ENCODE results near the gene MLX.

The MLX gene

DNA sequence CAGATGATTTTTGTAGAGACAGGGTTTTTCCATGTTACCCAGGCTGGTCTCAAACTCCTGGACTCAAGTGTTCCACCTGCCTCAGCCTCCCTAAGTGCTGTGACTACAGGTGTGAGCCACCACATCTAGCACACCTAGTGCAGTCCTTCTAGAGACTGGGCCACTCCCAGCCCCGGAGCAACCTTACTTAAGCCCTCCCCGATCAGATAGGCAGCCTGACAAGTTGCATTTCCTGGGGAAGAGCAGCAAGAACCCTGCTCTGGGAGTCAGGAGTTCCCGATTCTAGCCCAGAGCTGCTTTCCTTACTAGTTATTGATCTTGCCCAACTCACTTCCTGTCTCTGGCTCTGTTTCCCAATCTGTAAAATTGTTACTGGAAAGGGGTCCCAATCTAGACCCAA, 37.8 kb upstream of the MLX start:
- TF ChIP-seq, protein P1, sequence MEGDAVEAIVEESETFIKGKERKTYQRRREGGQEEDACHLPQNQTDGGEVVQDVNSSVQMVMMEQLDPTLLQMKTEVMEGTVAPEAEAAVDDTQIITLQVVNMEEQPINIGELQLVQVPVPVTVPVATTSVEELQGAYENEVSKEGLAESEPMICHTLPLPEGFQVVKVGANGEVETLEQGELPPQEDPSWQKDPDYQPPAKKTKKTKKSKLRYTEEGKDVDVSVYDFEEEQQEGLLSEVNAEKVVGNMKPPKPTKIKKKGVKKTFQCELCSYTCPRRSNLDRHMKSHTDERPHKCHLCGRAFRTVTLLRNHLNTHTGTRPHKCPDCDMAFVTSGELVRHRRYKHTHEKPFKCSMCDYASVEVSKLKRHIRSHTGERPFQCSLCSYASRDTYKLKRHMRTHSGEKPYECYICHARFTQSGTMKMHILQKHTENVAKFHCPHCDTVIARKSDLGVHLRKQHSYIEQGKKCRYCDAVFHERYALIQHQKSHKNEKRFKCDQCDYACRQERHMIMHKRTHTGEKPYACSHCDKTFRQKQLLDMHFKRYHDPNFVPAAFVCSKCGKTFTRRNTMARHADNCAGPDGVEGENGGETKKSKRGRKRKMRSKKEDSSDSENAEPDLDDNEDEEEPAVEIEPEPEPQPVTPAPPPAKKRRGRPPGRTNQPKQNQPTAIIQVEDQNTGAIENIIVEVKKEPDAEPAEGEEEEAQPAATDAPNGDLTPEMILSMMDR (IDR thresholded peaks at IDR 0.05; ENCODE audit: low read depth, low read length) = no peak
- DNase-seq (ENCODE audit: extremely low read depth, low read depth) = no peak

DNA sequence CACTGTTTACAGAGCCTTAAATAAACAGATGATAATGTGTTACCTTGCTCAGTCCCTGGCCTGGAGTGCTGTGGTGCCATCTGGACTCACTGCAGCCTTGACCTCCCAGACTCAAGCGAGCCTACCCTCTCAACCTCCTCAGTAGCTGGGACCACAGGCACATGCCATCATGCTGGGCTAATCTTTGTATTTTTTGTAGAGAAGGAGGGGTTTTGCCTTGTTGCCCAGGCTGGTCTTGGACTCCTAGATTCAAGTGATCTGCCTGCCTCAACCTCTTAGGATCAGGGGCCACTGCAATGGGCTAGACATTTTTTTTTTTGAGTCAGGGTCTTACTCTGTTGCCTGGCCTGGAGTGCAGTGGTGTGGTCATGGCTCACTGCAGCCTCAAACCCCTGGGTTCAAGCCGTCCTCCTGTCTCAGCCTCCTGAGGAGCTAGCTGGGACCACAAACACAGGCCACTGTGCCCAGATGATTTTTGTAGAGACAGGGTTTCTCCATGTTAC, 35.9 kb upstream of the MLX start:
- no peak for DNase-seq (ENCODE audit: extremely low read depth, low read depth)

DNA sequence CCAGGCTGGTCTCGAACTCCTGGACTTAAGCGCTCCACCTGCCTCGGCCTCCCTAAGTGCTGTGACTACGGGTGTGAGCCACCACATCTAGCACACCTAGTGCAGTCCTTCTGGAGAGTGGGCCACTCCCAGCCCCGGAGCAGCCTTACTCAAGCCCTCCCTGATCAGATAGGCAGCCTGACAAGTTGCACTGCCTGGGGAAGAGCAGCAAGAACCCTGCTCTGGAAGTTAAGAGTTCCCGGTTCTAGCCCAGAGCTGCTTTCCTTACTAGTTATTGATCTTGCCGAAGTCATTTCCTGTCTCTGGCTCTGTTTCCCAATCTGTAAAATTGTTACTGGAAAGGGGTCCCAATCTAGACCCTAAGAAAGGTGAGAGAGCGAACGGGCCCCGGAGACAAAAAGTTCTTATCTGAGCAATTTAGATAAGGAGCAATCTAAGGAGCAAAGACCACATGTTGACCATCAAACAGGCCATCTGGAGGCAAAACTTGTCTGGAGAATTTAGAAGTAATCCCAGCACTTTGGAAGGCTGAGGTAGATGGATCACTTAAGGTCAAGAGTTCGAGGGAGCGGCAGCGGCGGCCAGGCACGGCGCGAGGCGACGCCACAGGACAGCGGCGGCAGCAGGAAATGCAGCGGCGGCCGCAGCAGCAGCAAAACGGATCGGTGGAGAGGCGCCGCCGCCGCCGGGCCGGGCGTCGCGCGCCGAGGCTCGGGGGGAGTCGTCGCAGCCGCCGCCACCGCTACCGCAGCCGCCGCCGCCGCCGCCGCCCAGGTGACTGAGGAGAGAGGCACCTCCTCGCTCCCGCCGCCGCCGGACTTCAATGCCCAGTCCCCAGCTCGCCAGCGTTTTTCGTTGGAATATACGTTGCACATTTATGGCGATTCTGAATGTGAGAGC, 35.2 kb upstream of the MLX start:
- DNase-seq (ENCODE audit: extremely low read depth, low read depth) = no peak
- TF ChIP-seq, protein P1 (IDR thresholded peaks at IDR 0.05; ENCODE audit: low read depth, low read length) = peak; percentile 35

More for the DNA sequence above, 35.9 kb upstream of the MLX start:
- TF ChIP-seq, protein P1 (IDR thresholded peaks at IDR 0.05; ENCODE audit: low read depth, low read length) = no peak

DNA sequence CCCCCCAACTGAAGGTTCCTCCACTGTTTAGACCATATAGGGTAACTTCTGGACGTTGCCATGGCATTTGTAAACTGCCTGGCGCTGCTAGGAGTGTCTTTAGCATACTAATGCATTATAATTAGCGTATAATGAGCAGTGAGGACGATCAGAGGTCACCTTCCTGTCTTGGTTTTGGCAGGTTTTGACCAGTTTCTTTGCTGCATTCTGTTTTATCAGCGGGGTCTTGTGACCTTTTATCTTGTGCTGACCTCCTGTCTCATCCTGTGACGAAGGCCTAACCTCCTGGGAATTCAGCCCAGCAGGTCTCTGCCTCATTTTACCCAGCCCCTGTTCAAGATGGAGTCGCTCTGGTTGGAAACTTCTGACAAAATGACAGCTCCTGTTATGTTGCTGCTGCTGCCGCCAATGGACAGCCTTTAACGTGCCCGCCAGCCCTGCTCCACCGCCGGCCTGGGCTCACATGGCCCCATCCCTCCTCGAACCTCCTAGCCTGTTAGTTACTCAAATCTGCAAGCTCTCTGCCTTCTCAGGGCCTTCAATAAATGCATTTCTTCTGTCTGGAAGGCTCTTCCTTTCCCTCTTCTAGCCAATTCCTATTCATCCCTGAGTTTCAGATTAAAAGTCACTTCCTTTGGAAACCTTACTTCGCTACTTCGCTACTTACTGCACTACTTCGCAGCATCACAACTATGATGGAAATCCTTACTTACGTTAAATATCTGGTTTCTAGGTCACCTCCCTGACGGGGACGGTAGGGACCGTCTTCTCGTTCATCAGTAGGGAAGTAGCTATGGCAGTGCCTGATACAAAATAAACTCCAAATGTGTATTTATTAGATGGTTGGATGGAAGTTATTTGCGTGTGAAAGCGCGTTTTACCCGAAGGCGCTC, 31.5 kb upstream of the MLX start:
- DNase-seq (ENCODE audit: extremely low read depth, low read depth) = no peak

DNA sequence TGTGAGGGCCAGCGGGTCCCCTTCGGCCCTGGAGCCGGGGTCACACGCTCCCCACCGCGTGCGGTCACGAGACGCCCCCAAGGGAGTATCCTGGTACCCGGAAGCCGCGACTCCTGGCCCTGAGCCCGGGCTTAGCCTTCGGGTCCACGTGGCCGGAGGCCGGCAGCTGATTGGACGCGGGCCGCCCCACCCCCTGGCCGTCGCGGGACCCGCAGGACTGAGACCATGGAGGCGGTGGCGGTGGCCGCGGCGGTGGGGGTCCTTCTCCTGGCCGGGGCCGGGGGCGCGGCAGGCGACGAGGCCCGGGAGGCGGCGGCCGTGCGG, 30.9 kb upstream of the MLX start, which contains the start of gene NAGLU:
Gene NAGLU (plus strand): TSS at position 194 of the 324 bp plus-strand sequence. CDS start 32 bp downstream, at position 226.
- TF ChIP-seq, protein P1 (IDR thresholded peaks at IDR 0.05; ENCODE audit: low read depth, low read length) = no peak
- peak; percentile 71 for DNase-seq (ENCODE audit: extremely low read depth, low read depth)

More for the DNA sequence above, 31.5 kb upstream of the MLX start:
- TF ChIP-seq, protein P1 (IDR thresholded peaks at IDR 0.05; ENCODE audit: low read depth, low read length) = no peak

- TF ChIP-seq, protein P1 (IDR thresholded peaks at IDR 0.05; ENCODE audit: low read depth, low read length) = no peak
- no peak for DNase-seq (ENCODE audit: extremely low read depth, low read depth)
Measured at GRCh38 chr17:42536372-42537155, 30.3 kb upstream of the MLX start.

Measured in AG09319 (cell line).